Measurements from ENCODE around the gene SLCO6A1.

GRCh38 chr5:102527547-102527946 is 28.7 kb upstream of the SLCO6A1 start:
- TF ChIP-seq CTCF (IDR thresholded peaks at IDR 0.05; ENCODE audit: poor library complexity) (no peak), EZH2phosphoT487 (IDR thresholded peaks at IDR 0.05; ENCODE audit: low read depth, severe bottlenecking, unreplicated experiment) (no peak), EZH2 (IDR thresholded peaks at IDR 0.05; ENCODE audit: borderline replicate concordance) (no peak)
